HepG2 (cell line): ENCODE measurements around the gene DNAJC7. TPM values are rescaled to one million over a fixed set of nuclear protein-coding genes. Genes with fewer than 3 reads are reported as not detected.

ENCODE experiments used
- DR1 ChIP-seq: sonication (generic); formaldehyde crosslinking; IDR thresholded peaks from 2 replicates; pipeline ENCODE4 v1.8.0; 2021; ENCODE audit warnings: mild to moderate bottlenecking, missing genetic modification reagents, inconsistent platforms
- HDAC6 ChIP-seq: fragments of 200-600 bp; sonication (generic); IDR thresholded peaks from 2 replicates; pipeline ENCODE4 v1.7.0; 2017; ENCODE audit warnings: mild to moderate bottlenecking, antibody characterized with exemption, low read length, low read depth
- HMG20A ChIP-seq: IDR thresholded peaks from 2 replicates; pipeline ENCODE4 v1.6.1; 2016; ENCODE audit warnings: borderline replicate concordance
- MTF1 ChIP-seq: sonication (generic); formaldehyde crosslinking; IDR thresholded peaks from 2 replicates; pipeline ENCODE4 v1.5.0; 2020; ENCODE audit warnings: missing genetic modification reagents
- NR1H2 ChIP-seq: sonication (generic); formaldehyde crosslinking; IDR thresholded peaks from 2 replicates; pipeline ENCODE4 v1.8.1; 2022; ENCODE audit warnings: low read depth, missing genetic modification reagents, borderline replicate concordance
- PAF1 ChIP-seq: IDR thresholded peaks from 2 replicates; pipeline ENCODE4 v1.6.1; 2016; ENCODE audit warnings: missing genetic modification reagents, missing compliant biosample characterization
- SOX6 ChIP-seq, 2 experiments: fragments of 450-650 bp in 1 of 2; sonication (generic) in 1 of 2; formaldehyde crosslinking in 1 of 2; IDR thresholded peaks; 2 replicates each; pipeline versions ENCODE4 v1.4.0 to v1.6.1; 2017 to 2020; ENCODE audit warnings: antibody characterized with exemption in 1 of 2, mild to moderate bottlenecking in 1 of 2, missing genetic modification reagents in 1 of 2
- ZNF280D ChIP-seq: sonication (generic); formaldehyde crosslinking; IDR thresholded peaks from 2 replicates; pipeline ENCODE4 v1.5.1; 2020; ENCODE audit warnings: mild to moderate bottlenecking, missing genetic modification reagents
- ZNF407 ChIP-seq: sonication (generic); formaldehyde crosslinking; IDR thresholded peaks from one replicate; pipeline ENCODE4 v1.5.1; 2020; ENCODE audit warnings: mild to moderate bottlenecking, missing genetic modification reagents; ENCODE audit errors: not compliant biosample characterization
- ZNF572 ChIP-seq: sonication (generic); formaldehyde crosslinking; IDR thresholded peaks from 2 replicates; pipeline ENCODE4 v1.5.1; 2020; ENCODE audit warnings: mild to moderate bottlenecking, missing genetic modification reagents
- ZNF580 ChIP-seq: IDR thresholded peaks from 2 replicates; pipeline ENCODE4 v1.6.1; 2016; ENCODE audit warnings: low read depth, borderline replicate concordance
- ZNF687 ChIP-seq: sonication (generic); formaldehyde crosslinking; IDR thresholded peaks from 2 replicates; pipeline ENCODE4 v1.5.1; 2020; ENCODE audit warnings: mild to moderate bottlenecking, missing genetic modification reagents, moderate library complexity
- ZNF878 ChIP-seq: sonication (generic); formaldehyde crosslinking; IDR thresholded peaks from 2 replicates; pipeline ENCODE4 v1.8.1; 2023; ENCODE audit warnings: mild to moderate bottlenecking, missing genetic modification reagents, moderate library complexity
- polyA plus RNA-seq, 8 experiments: library from polyadenylated mRNA; depleted of rRNA in 3 of 8; stranded (reverse) in 7 of 8; unstranded in 1 of 8; fragments of >200 nt; fragmentation: Illumina TruSeq in 4 of 8; extraction: Trizol in 4 of 8; gene quantifications; 2 replicates each; pipeline versions ENCODE4 v1.2.1 to v1.2.3, GENCODE V29; 2011 to 2016; ENCODE audit warnings: low read depth in 4 of 8, missing spikeins in 1 of 8, mixed read lengths in 1 of 8; ENCODE audit not compliant: insufficient read depth in 1 of 8
- total RNA-seq, 5 experiments: library from RNA; depleted of rRNA; stranded (reverse); fragments of >200 nt; fragmentation: Illumina TruSeq; extraction: Trizol; gene quantifications; 2 replicates each; pipeline ENCODE4 v1.2.3, GENCODE V29; 2016; ENCODE audit warnings: low read depth in 1 of 5

The DNAJC7 gene
- total and polyA plus RNA-seq, 2 of the 13 experiments (the other 11 are each of a cell fraction or from before 2014, with no cell fraction given) = 47.7 to 132 TPM

- TF ChIP-seq ZNF407 (CRISPR knock-in tag) (no peak), DR1 (CRISPR knock-in tag) (no peak), ZNF280D (CRISPR knock-in tag) (no peak), SOX6 (IDR thresholded peaks at IDR 0.05) (no peak), SOX6 (CRISPR knock-in tag; IDR thresholded peaks at IDR 0.05) (no peak), HDAC6 (no peak), HMG20A (CRISPR knock-in tag) (no peak), MTF1 (no peak), ZNF687 (CRISPR knock-in tag) (peak; percentile 72; the same call in 1 of the 2 replicates), NR1H2 (CRISPR knock-in tag) (no peak), ZNF878 (CRISPR knock-in tag) (no peak), ZNF572 (CRISPR knock-in tag) (peak; percentile 99), ZNF580 (no peak), PAF1 (CRISPR knock-in tag) (no peak)
Observed at GRCh38 chr17:42028791-42029127, 11.5 kb upstream of the DNAJC7 start (continued).
